Activated T-helper 17 cell treated with anti-CD3 and anti-CD28 coated beads, Interleukin-2, amount 50 U/mL, for 72 hours (primary cell): ENCODE measurements around the gene ABCA4. TPM values are rescaled to one million over a fixed set of nuclear protein-coding genes. Genes with fewer than 3 reads are reported as not detected.
"Not testable (repeated sequence)": the region's sequence is repeated elsewhere in the genome, so short reads cannot be mapped to it uniquely, and the experiment has no call there.

Experiments used
- ATAC-seq: fragments of 150-1000 bp; cut with Tn5 transposase; replicated peaks from 2 replicates; pipeline ENCODE4 v1.10.0; 2021; ENCODE audit warnings: mild to moderate bottlenecking, moderate library complexity
- H3K27ac Mint-ChIP-seq: one replicate; pipeline ENCODE4 v1.8.0; 2022; ENCODE audit warnings: mixed read lengths
- H3K27me3 Mint-ChIP-seq: one replicate; pipeline ENCODE4 v1.8.0; 2022; ENCODE audit warnings: mixed read lengths
- H3K36me3 Mint-ChIP-seq: one replicate; pipeline ENCODE4 v1.8.0; 2022; ENCODE audit warnings: low read depth, mild to moderate bottlenecking, mixed read lengths
- H3K4me1 Mint-ChIP-seq: one replicate; pipeline ENCODE4 v1.8.0; 2022; ENCODE audit warnings: mixed read lengths
- H3K4me3 Mint-ChIP-seq: one replicate; pipeline ENCODE4 v1.8.0; 2022; ENCODE audit warnings: mild to moderate bottlenecking, mixed read lengths
- H3K9me3 Mint-ChIP-seq: one replicate; pipeline ENCODE4 v1.8.0; 2022; ENCODE audit warnings: mixed read lengths
- total RNA-seq, 2 donors: library from RNA; stranded (reverse); gene quantifications; one replicate each; pipeline ENCODE4 v1.2.3, GENCODE V29; 2022

ABCA4 gene
- total RNA-seq, 2 donors from 2014 or later = not detected

- H3K4me1 Mint-ChIP-seq, H3K27ac Mint-ChIP-seq, H3K27me3 Mint-ChIP-seq, H3K4me3 Mint-ChIP-seq, H3K36me3 Mint-ChIP-seq, H3K9me3 Mint-ChIP-seq, ATAC-seq: not testable (repeated sequence)
These were observed 122.4 kb downstream of the ABCA4 start for GRCh38 chr1:93998532-93998931.

- Mint-ChIP-seq H3K27me3 (peaks cover 16% of the 10 kb centered on the region), H3K4me3 (no peak overlapping the region), H3K9me3 (no peaks in the 10 kb centered on the region), H3K36me3 (no peaks in the 10 kb centered on the region), H3K4me1 (no peaks in the 10 kb centered on the region), H3K27ac (no peak overlapping the region)
- no peak for ATAC-seq
These were observed 123.2 kb downstream of the ABCA4 start for GRCh38 chr1:93997756-93998155.

GRCh38 chr1:93995837-93996536 is 125.0 kb downstream of the ABCA4 start:
- Mint-ChIP-seq H3K27ac (no peak overlapping the region), H3K27me3 (peaks cover 30% of the 10 kb centered on the region), H3K4me3 (no peak overlapping the region), H3K36me3 (no peaks in the 10 kb centered on the region), H3K4me1 (no peaks in the 10 kb centered on the region), H3K9me3 (no peaks in the 10 kb centered on the region)
- ATAC-seq = no peak

- Mint-ChIP-seq H3K9me3 (no peaks in the 10 kb centered on the region), H3K27me3 (peaks cover 35% of the 10 kb centered on the region), H3K36me3 (no peaks in the 10 kb centered on the region), H3K27ac (no peak overlapping the region), H3K4me3 (no peak overlapping the region), H3K4me1 (no peaks in the 10 kb centered on the region)
- no peak for ATAC-seq
These were observed 127.2 kb downstream of the ABCA4 start for GRCh38 chr1:93993731-93994130.

- Mint-ChIP-seq H3K36me3 (no peaks in the 10 kb centered on the region), H3K9me3 (no peaks in the 10 kb centered on the region), H3K27me3 (peaks cover 35% of the 10 kb centered on the region), H3K4me3 (no peak overlapping the region), H3K4me1 (no peaks in the 10 kb centered on the region), H3K27ac (no peak overlapping the region)
- no peak for ATAC-seq
These were observed 128.0 kb downstream of the ABCA4 start for GRCh38 chr1:93992954-93993353.

GRCh38 chr1:93992190-93992589 is 128.8 kb downstream of the ABCA4 start:
- H3K9me3 Mint-ChIP-seq = no peaks in the 10 kb centered on the region
- H3K4me3 Mint-ChIP-seq = no peak overlapping the region
- no peaks in the 10 kb centered on the region for H3K36me3 Mint-ChIP-seq
- H3K27ac Mint-ChIP-seq = no peak overlapping the region
- no peak for ATAC-seq
- H3K4me1 Mint-ChIP-seq = no peaks in the 10 kb centered on the region
- peaks cover 35% of the 10 kb centered on the region for H3K27me3 Mint-ChIP-seq

- Mint-ChIP-seq H3K4me1 (no peaks in the 10 kb centered on the region), H3K9me3 (no peaks in the 10 kb centered on the region), H3K36me3 (no peaks in the 10 kb centered on the region), H3K27me3 (peaks cover 35% of the 10 kb centered on the region), H3K27ac (no peak overlapping the region), H3K4me3 (no peak overlapping the region)
- ATAC-seq = no peak
These were observed 129.7 kb downstream of the ABCA4 start for GRCh38 chr1:93991271-93991670.

- not testable (repeated sequence) for H3K4me3 Mint-ChIP-seq, H3K4me1 Mint-ChIP-seq, H3K36me3 Mint-ChIP-seq, H3K27ac Mint-ChIP-seq, ATAC-seq, H3K9me3 Mint-ChIP-seq
- H3K27me3 Mint-ChIP-seq = peaks cover 37% of the 10 kb centered on the region
These were observed 130.5 kb downstream of the ABCA4 start for GRCh38 chr1:93990477-93990876.

GRCh38 chr1:93990010-93990409 is 130.9 kb downstream of the ABCA4 start:
- Mint-ChIP-seq H3K4me3 (no peak overlapping the region), H3K36me3 (no peaks in the 10 kb centered on the region), H3K9me3 (no peaks in the 10 kb centered on the region), H3K27ac (no peak overlapping the region), H3K4me1 (no peaks in the 10 kb centered on the region), H3K27me3 (peaks cover 38% of the 10 kb centered on the region)
- ATAC-seq = no peak

- no peak overlapping the region for H3K4me3 Mint-ChIP-seq
- no peak for ATAC-seq
- no peaks in the 10 kb centered on the region for H3K9me3 Mint-ChIP-seq
- no peaks in the 10 kb centered on the region for H3K4me1 Mint-ChIP-seq
- no peaks in the 10 kb centered on the region for H3K36me3 Mint-ChIP-seq
- peaks cover 34% of the 10 kb centered on the region for H3K27me3 Mint-ChIP-seq
- no peak overlapping the region for H3K27ac Mint-ChIP-seq
These were observed 131.3 kb downstream of the ABCA4 start for GRCh38 chr1:93989601-93990000.

- Mint-ChIP-seq H3K27me3 (peaks cover 34% of the 10 kb centered on the region), H3K9me3 (no peaks in the 10 kb centered on the region), H3K36me3 (no peaks in the 10 kb centered on the region), H3K4me3 (no peak overlapping the region), H3K4me1 (no peaks in the 10 kb centered on the region), H3K27ac (no peak overlapping the region)
- no peak for ATAC-seq
These were observed 132.2 kb downstream of the ABCA4 start for GRCh38 chr1:93988634-93989350.

- H3K9me3 Mint-ChIP-seq = no peaks in the 10 kb centered on the region
- H3K27ac Mint-ChIP-seq = no peak overlapping the region
- ATAC-seq = no peak
- H3K4me1 Mint-ChIP-seq = no peaks in the 10 kb centered on the region
- H3K4me3 Mint-ChIP-seq = no peak overlapping the region
- no peaks in the 10 kb centered on the region for H3K36me3 Mint-ChIP-seq
- H3K27me3 Mint-ChIP-seq = peaks cover 5% of the 10 kb centered on the region
These were observed 139.7 kb downstream of the ABCA4 start for GRCh38 chr1:93981274-93981667.

GRCh38 chr1:93980320-93981273 is 140.4 kb downstream of the ABCA4 start:
- Mint-ChIP-seq H3K27ac (no peak overlapping the region), H3K9me3 (no peaks in the 10 kb centered on the region), H3K36me3 (no peaks in the 10 kb centered on the region), H3K27me3 (peaks cover 4% of the 10 kb centered on the region), H3K4me3 (no peak overlapping the region), H3K4me1 (no peaks in the 10 kb centered on the region)
- no peak for ATAC-seq

GRCh38 chr1:93979718-93980319 is 141.1 kb downstream of the ABCA4 start:
- no peak overlapping the region for H3K4me3 Mint-ChIP-seq
- H3K9me3 Mint-ChIP-seq = no peaks in the 10 kb centered on the region
- H3K27ac Mint-ChIP-seq = no peak overlapping the region
- H3K27me3 Mint-ChIP-seq = peaks cover 3% of the 10 kb centered on the region
- no peaks in the 10 kb centered on the region for H3K36me3 Mint-ChIP-seq
- H3K4me1 Mint-ChIP-seq = no peaks in the 10 kb centered on the region
- no peak for ATAC-seq
